ENCODE measurements around the gene PYM1.

The PYM1 gene

DNA sequence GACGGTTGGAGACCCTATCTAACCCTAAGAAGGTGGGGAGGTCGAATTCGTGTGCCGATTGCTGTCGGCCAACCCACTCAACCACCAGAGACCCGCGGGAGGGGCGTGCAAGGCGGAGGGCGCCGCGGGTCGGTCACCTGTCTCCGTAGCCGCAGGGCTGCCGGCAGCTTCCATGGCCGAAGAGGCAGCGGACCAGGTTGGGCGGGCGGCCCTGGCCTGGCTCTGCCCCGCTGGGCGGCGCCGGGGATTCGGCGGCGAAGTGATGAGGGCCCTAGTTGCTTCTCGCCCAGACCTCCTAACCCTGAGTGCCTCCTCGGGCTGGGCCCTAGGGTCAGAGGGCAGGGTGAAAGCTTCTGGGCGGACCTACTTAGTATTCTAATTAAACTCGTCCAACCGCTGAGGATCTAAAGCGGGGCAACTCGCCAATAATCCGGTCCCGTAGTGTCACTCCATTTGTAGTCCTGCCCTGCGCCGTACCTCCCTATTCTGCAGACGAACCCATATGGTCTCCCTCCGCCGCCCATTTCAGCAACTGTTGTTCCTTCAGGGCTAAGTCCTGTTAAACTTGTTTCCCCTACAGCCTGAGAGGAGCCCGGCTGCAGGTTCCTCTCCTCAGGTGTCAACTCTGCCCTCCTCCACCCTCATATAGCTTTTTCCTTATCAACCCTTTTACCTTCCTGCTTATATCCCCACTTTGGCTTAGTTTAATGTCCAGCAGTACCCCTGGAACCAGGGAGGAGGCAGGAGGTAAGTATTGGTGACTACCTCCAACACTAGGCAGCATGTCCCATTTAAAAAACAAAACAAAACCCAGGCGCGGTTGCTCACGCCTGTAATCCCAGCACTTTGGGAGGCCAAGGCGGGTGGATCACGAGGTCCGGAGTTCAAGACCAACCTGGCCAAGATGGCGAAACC is at the start of gene PYM1:
Gene PYM1 (minus strand): TSS at position 307 of the 915 bp plus-strand sequence. CDS start 133 bp downstream, at position 174.
- DNase-seq (ENCODE audit: insufficient read length, low spot score) (peak; percentile 41), FAIRE-seq (peak; percentile 81)

DNA sequence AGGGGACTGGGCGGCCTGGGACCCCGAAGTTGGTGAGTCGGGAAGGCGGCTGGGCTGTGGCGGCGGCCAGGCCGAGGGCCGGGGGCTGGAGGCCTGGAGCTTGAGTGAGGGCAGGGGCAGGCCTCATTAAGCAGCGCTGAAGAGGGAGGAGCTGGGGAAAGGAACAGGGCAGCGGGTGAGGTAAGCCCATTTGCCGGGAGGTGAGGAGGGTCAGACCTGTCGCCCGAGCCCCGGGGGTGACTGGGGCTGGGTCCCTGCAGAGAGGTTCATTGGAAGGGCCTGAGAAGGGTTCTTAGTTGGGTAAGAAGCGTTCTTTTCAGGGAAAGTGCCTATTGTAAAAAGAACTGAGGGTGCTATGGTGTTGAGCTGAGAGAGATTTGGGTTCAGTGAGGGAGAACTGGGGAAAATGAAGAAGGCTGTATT is 46.6 kb upstream of the PYM1 start:
- no peak for FAIRE-seq
- no peak for DNase-seq (ENCODE audit: insufficient read length, low spot score)

DNA sequence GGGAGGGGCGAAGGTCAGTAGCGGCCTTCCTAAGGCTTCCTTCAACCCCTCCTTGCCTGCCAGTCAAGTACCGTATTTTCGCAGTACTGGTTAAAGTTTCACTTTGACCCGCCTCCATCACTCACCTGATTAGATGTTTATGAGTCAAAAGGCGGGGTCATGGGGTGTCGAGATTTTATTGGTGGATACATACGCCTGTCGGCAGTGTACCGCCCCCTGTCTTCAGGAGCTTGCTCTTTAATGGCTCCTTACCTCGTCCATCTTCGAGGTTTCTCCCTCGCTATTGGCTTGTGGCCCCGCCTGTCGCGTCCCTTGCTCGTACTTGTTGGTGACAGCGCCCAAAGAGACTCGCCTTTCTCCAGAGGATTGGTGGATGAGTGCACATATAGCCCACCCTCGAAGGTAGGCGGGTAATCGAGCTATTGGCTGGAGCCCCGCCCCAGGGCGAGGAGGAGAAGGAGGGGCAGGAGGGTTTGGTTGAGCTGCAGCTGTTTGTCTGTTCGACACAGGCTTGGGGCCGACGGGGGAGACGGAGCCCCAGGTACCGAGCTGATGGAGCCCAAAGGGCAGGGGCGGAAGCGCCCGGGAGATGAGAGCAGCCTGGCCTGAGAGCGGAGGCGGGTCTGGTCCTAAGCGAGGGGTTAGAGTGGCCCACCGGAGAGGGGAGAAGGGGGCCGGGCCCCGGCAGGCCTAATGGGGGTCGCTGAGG is 46.1 kb upstream of the PYM1 start, which contains the start of gene RAB5B:
Gene RAB5B (plus strand): TSS at position 480 of the 709 bp plus-strand sequence. CDS start 12,883 bp downstream, outside the sequence.
- FAIRE-seq (peak; percentile 100), DNase-seq (ENCODE audit: insufficient read length, low spot score) (peak; percentile 87)

DNA sequence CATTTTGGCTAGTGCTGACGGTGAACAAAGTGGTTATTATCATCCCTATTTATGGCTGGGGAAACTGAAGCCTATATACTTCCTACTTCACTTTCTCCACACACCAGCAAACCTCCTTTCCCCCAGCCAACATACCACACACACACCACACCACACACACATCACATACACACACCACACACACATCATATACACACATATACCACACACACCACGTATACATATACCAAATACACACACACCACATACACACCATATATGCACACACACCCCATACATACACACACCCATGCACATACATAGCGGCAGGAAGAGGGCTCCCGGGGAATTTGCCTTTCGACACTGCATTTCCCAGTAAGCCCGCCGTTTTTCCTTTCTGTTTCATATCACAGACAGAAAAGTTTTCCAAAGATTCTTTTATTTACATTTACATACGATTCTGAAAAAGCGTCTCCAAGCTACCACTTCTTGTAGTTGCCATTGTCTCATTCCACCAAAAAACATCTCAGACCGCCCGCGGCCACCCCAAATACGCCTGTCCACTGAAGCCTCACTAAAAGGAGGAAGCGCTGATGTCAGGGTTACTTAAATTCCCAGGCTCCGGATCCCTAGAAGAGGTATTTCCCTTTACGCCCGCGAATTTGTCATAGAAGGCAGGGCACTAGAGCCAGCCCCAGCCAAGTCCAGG is 45.4 kb upstream of the PYM1 start:
- DNase-seq (ENCODE audit: insufficient read length, low spot score) = no peak
- FAIRE-seq = peak; percentile 70

DNA sequence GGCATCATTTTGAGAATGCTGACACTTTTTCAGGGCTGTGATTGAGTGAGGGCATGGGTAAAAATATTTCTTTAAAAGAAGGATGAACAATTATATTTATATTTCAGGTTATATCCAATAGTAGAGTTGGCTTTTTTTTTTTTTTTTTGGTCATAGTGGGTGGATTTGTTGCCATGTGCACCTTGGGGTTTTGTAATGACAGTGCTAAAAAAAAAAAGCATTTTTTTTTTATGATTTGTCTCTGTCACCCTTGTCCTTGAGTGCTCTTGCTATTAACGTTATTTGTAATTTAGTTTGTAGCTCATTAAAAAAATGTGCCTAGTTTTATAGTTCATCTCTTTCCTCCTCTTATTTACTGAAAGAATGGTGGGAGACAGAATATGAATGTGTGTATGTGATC is 44.8 kb upstream of the PYM1 start:
- DNase-seq (ENCODE audit: insufficient read length, low spot score) (no peak), FAIRE-seq (no peak)

DNA sequence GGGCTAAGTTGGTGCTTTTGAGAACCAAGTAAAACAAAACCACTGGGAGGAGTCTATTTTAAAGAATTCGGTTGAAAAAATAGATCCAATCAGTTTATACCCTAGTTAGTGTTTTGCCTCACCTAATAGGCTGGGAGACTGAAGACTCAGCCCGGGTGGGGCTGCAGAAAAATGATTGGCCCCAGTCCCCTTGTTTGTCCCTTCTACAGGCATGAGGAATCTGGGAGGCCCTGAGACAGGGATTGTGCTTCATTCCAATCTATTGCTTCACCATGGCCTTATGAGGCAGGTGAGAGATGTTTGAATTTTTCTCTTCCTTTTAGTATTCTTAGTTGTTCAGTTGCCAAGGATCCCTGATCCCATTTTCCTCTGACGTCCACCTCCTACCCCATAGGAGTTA is 44.3 kb upstream of the PYM1 start:
- no peak for FAIRE-seq
- no peak for DNase-seq (ENCODE audit: insufficient read length, low spot score)

DNA sequence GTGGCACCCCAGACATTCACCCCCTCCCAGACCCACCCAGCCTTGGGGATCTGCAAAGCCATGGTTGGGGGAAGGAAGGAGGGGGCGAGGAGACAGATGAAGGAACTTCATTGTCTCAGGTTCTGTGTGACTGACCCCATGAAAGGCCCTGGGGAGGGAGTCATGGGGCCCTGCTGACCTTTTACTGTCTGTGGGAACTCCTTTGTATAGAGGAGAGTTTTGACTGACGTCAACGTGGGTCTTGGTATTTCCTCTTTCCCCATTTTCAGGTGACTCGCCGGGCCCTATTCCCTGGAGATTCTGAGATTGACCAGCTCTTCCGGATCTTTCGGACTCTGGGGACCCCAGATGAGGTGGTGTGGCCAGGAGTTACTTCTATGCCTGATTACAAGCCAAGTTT is 43.1 kb upstream of the PYM1 start:
- FAIRE-seq (no peak), DNase-seq (ENCODE audit: insufficient read length, low spot score) (no peak)

DNA sequence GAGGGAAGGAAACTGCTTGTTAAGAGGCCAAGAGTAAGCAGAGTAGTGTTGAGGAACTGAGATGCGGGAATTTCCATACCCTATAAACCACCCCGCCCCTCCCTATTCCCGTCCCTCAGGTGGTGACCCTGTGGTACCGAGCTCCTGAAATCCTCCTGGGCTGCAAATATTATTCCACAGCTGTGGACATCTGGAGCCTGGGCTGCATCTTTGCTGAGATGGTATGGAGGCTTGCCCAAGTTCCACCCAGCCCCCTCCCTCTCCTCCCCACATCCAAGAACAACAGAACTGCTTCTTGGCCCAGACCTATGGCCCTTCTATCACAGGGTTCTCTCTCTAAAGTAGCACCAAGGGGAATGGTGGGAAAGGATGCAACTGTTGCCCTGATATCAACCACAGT is 41.7 kb upstream of the PYM1 start:
- DNase-seq (ENCODE audit: insufficient read length, low spot score) (no peak), FAIRE-seq (no peak)

DNA sequence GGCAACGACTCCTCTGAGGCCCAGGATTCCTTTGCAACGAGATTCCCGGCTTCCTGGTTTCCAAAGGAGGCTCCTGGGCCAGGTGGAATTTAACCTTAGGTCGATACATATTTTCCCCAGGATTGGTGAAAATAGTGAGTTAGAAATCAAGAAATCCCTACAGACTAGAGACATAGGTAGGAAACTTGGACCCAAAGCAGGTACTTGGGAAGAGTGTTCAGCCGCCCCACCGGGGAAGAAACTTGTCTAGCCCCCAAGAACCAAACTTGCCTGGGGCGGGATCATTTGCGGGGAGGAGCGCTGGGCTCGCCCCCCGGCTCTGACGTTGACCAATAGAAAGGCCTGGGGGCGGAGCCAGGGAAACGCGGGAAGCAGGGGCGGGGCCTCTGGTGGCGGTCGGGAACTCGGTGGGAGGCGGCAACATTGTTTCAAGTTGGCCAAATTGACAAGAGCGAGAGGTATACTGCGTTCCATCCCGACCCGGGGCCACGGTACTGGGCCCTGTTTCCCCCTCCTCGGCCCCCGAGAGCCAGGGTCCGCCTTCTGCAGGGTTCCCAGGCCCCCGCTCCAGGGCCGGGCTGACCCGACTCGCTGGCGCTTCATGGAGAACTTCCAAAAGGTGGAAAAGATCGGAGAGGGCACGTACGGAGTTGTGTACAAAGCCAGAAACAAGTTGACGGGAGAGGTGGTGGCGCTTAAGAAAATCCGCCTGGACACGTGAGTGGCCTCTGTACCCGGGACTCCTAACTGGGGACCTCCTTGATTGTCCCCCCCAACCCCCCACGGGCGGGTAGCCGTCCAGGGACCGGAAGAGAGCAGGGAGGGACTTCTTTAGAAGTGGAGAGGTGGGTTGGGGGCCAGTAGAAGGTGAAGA is 39.0 kb upstream of the PYM1 start, which contains the start of gene CDK2:
Gene CDK2 (plus strand): TSS at position 423 of the 874 bp plus-strand sequence. CDS start 179 bp downstream, at position 602.
- FAIRE-seq = peak; percentile 87
- peak; percentile 77 for DNase-seq (ENCODE audit: insufficient read length, low spot score)

DNA sequence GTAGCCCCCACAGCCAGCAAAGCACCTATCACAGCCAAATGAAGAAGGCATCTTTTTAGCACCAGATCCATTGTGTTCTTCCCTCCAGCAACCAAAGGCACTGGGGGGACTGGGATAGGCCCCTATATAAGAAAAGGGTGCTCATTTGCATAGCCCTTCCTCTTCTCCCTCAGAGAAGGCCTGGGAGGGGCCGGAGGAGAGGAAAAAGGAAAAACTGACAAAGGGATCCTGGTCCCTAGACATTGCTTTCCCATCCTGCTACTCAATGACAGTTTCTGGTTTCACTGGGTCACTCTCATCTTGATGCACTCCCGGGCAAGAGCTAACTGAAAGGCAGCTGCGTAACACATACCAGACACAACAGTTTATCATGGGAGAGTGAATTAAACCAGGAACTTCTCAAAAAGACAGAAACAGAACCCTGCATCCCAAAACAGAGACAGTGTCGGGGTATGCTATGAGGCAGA is 38.3 kb upstream of the PYM1 start, which contains the start of gene PMEL:
Gene PMEL (minus strand): TSS at position 102 of the 467 bp plus-strand sequence. CDS start 31 bp downstream, at position 71.
- no peak for DNase-seq (ENCODE audit: insufficient read length, low spot score)
- no peak for FAIRE-seq

DNA sequence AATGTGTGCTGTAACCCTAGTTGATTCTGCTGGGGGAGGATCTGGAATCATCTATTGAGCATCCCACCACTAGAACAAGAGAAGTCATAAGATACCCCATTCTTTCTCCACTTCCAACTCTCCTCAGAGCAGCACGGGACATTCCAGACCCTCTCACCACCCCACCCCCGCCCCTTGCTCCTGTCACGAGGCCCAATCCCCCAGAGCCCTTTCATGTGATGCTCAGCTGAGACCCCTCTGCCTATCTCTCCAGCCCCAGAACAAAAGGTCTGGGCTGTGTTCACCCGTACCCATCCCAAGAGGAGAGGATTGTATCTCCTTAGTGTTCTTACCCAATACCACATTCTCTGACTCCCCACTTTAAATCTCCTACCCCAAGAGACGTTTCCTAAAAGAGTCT is 37.5 kb upstream of the PYM1 start:
- FAIRE-seq (no peak), DNase-seq (ENCODE audit: insufficient read length, low spot score) (no peak)

DNA sequence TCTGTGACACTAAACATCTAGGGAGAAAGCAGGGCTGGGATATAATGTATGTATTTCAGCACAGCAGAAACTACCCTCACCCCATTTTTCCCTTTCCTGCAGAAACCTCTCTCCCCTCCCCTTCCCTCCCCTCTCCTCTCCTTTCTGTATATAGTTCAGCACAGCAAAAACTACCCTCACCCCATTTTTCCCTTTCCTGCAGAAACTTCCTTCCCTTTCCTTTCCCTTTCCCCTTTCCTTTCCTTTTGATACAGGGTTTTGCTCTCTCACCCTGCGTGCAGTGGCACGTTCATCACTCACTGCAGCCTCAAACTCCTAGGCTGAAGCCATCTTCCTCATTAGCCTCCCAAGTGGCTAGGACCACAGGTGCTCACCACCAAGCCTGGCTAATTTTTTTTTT is 36.1 kb upstream of the PYM1 start:
- no peak for FAIRE-seq
- DNase-seq (ENCODE audit: insufficient read length, low spot score) = no peak

DNA sequence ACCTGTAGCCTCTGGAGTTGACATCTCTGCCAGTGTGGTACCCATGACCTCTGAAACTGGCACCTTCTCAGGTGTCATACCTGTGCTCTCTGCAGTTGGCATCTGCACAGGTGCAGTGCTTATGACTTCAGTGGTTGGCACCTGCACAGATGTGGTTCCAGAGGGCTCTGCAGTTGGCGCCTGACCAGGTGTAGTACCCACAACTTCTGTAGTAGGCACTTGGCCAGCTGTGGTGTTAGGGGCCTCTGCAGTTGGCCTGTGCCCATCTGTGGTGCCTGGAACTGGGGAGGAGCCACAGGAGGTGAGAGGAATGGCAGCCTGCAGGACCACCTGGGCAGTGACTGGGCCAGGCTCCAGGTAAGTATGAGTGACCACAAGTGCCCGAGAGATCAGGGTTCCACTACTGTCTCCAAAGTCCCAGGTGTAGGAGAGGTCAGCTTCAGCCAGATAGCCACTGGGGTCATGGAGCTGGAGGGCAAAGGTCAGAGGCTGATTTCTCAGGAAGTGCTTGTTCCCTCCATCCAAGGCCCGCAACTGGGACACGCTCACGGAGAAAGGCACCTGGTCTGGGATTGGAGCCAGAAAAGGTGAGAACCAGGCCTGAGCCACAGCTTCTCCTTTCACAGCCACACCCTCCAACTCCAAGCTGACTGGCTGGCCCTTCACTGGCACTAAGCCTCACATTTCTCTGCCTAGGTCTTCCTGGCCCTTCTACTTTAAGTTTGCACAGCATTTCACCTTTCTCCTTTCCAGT is 29.6 kb upstream of the PYM1 start:
- FAIRE-seq = no peak
- no peak for DNase-seq (ENCODE audit: insufficient read length, low spot score)

DNA sequence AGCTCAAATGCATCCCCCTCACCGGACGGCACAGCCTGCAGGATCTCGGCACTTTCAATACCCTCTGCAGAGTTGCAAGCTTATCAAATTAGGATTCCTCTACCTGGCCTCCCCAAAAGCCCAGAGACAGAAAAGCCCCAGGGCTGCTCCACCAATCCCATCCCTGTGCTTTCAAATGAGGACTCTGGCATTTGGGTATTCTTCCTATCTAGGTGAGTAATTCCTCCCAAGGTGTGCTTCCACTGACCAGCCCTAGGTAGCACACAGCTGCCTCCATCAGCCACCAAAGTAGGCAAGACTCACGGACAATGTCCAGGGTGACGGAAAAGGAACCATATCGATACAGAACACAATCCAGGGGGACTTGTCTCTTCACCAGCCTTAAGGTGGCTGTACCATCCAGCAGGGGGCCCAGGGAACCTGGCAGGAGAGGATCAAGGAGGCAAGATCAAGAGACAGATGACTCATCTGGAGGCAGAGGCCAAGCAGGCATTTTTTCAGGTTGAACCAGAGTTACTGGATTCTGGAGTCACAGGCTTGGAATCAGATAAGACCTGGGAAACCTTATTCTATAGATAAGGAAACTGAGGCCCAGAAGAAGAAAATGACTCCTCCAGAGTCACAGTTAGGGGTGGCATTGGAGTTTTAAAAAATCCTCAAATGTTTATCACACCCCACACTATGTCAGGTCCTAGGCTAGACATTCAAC is 28.3 kb upstream of the PYM1 start:
- no peak for DNase-seq (ENCODE audit: insufficient read length, low spot score)
- FAIRE-seq = no peak

DNA sequence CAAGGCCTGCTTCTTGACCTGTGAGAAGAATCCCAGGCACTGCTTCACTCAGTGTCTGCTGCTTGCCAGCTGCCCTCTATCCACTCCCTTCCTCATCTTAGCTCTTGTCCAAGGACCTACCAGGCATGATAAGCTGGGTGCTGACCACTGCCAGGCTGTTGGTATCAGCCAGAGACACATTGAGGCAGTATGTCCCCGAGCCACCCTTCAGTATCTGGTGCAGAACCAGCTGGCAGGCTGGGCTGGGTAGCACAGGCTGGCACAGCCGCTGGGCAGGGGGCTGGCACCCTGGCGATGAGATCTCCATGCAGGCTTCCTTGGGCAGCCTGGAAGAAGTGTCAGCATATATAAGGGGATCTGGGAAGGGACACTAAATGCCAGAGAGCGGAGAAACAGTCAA is 27.6 kb upstream of the PYM1 start:
- DNase-seq (ENCODE audit: insufficient read length, low spot score) (no peak), FAIRE-seq (no peak)

DNA sequence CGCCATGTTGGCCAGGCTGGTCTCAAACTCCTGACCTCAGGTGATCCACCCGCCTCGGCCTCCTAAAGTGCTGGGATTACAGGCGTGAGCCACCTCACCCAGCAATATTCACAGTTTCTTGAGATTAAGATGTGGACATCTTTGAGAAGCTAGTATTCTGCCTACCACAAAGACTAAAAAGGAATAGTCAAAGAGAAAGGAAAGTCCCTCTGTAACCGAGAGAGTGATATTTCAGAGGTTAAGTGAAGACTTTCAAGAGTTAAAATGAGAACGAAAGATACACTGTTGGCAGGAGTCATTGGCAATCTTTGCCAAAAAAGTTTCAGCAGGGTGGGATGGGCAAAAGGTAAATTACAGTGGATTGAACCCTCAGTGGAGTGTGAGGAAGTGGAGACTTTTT is 18.9 kb upstream of the PYM1 start:
- FAIRE-seq (no peak), DNase-seq (ENCODE audit: insufficient read length, low spot score) (no peak)

DNA sequence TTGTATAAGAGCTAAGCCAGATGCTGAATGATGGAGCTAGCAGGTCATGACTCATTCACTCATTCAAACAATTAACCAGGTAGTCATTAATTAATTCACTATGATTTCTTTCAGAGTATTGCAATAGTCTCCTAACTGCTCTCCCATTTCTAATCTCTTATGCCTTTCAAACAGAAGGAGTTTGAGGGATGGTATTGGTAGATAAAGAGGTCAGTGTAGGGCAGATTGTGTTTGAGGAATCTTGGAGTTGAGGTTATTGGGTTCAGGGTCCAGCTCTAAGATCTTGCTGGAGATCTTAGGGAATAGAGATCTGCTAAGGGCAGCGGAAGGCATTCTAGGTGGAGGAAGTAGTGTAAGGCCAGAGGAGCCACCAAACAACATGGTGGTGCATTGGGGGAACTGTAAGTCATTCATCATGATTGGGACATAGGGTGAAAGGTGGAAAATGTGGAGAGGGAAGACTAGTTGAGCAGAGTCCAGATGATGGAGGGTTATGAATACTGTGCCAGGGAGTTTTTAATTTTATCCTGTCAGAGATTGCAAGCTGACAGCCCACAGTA is 15.0 kb upstream of the PYM1 start:
- FAIRE-seq = no peak
- DNase-seq (ENCODE audit: insufficient read length, low spot score) = no peak

DNA sequence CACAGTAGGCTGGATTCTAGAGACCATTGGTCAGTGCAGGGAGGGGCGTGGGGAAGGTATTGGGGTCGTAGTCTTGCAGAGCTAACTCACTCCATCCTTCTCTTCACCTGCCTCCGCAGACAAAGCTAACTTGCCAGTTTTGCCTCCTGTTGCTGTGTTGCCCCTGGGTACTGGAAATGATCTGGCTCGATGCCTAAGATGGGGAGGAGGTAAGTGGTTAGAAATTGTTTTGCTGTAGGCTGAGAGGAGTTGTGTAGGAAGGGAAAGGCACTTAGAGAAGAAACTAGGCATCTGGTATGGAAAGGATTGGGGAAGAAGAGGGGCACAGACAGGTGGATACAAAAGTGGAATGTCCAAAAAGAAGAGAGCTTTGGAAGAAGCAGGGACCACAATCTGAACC is 14.4 kb upstream of the PYM1 start:
- FAIRE-seq (no peak), DNase-seq (ENCODE audit: insufficient read length, low spot score) (no peak)

Measured in GM19239 (cell line).